Activated naive CD8-positive, alpha-beta T cell treated with anti-CD3 and anti-CD28 coated beads, Interleukin-2, amount 50 U/mL, for 24 hours (primary cell): Measurements from ENCODE around the gene CASK.

ENCODE experiments used
- ATAC-seq: fragments of 150-1000 bp; cut with Tn5 transposase; one replicate; pipeline ENCODE4 v1.10.0; 2021
- DNase-seq: peaks from one replicate; pipeline ENCODE4 v3.0.0; 2021
- H3K27ac Mint-ChIP-seq: one replicate; pipeline ENCODE4 v1.8.0; 2021; ENCODE audit warnings: mild to moderate bottlenecking, mixed read lengths
- H3K27me3 Mint-ChIP-seq: one replicate; pipeline ENCODE4 v1.8.0; 2021; ENCODE audit warnings: mixed read lengths
- H3K36me3 Mint-ChIP-seq: one replicate; pipeline ENCODE4 v1.8.0; 2021; ENCODE audit warnings: low read depth, mixed read lengths
- H3K4me1 Mint-ChIP-seq: one replicate; pipeline ENCODE4 v1.8.0; 2021; ENCODE audit warnings: mixed read lengths
- H3K4me3 Mint-ChIP-seq: one replicate; pipeline ENCODE4 v1.8.0; 2021; ENCODE audit warnings: mild to moderate bottlenecking, moderate library complexity, mixed read lengths
- H3K9me3 Mint-ChIP-seq: one replicate; pipeline ENCODE4 v1.8.0; 2021; ENCODE audit warnings: mixed read lengths

The CASK gene

DNA sequence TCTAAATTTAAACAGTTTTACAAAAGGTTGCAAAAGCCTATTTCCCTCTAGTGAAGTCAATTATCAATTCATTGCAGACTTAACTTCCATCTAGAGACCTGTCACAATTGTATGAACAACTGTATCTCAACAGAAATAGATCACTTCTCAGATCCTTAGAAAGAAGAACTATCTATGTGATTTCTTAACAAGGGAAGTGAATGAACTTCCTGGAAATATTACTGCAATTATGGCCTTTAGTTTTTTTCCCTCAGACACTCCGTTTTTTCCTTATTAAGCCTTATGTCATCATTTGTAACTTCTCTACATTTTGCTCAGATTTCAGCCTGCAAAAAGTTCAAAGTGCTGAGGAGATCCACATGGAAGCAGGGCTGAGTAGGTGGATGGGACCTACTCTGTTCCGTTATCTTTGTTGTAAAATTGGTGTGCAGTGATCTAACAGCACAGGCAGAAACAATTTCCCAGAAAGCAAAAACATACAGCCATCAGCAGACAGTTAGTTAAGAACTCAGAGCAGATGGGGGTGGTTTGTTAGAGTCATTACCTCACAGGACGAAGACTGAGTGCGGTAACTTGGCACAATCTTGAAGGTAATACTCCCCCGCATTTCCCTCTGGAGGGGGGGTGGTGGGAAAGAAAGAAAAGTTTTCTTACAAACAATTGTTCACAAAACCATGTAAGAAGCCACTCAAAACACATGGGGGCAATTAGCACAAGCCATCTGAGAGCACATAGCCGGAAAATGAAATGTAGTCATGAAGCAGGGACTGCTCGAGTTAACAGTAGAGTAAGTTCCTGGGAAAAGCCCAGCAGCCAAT, 363.9 kb downstream of the CASK start:
- Mint-ChIP-seq H3K4me3 (peak overlapping the region; percentile 42), H3K27me3 (no peaks in the 10 kb centered on the region), H3K4me1 (peaks cover 51% of the 10 kb centered on the region), H3K9me3 (no peaks in the 10 kb centered on the region), H3K27ac (peak overlapping the region; percentile 64), H3K36me3 (no peaks in the 10 kb centered on the region)
- DNase-seq, result no peak
- ATAC-seq, result peak; percentile 62

DNA sequence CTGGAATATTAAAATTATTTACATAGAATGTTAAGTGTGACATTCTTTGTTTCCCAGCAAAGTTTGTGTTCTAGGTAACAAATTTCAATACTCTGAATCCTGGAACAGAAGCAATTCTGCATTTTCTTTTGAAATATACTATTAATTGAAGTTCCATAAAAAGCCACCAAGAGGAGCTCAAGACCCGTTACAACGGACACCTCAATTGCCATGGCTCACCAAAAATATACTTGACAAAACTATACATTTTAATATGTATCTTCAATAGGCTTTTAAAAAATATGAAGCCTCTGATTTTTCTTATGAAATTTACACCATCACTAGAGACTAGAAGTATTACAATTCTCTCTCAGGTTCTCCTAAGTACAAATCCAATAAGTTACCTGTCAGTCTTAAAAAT, 364.8 kb downstream of the CASK start:
- no peaks in the 10 kb centered on the region for H3K9me3 Mint-ChIP-seq
- H3K36me3 Mint-ChIP-seq, result no peaks in the 10 kb centered on the region
- DNase-seq, result no peak
- no peak for ATAC-seq
- H3K4me3 Mint-ChIP-seq, result no peak overlapping the region
- H3K4me1 Mint-ChIP-seq, result peaks cover 48% of the 10 kb centered on the region
- no peaks in the 10 kb centered on the region for H3K27me3 Mint-ChIP-seq
- H3K27ac Mint-ChIP-seq, result no peak overlapping the region

DNA sequence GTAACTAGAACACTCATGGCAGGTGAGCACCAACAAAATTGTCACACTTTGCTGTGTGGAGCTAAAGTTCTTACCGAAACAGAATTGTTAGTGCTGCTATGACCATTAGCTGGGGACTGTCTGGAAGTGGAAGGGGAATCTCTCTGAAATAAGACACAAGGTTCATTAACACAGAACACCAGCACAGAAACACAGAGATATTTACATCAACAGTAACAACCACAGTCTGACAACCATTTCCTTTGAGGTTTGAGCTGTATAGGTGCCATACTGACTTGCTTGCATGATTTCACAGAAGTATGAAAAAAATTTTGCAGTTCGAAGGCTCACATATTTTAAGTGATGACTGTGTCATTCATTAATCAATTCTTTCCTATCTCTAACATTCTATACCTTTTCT, 366.4 kb downstream of the CASK start:
- no peak for DNase-seq
- no peaks in the 10 kb centered on the region for H3K9me3 Mint-ChIP-seq
- no peak overlapping the region for H3K4me3 Mint-ChIP-seq
- H3K4me1 Mint-ChIP-seq, result peaks cover 44% of the 10 kb centered on the region
- H3K27me3 Mint-ChIP-seq, result no peaks in the 10 kb centered on the region
- ATAC-seq, result peak; percentile 34
- peak overlapping the region; percentile 62 for H3K27ac Mint-ChIP-seq
- H3K36me3 Mint-ChIP-seq, result peaks cover 1% of the 10 kb centered on the region

DNA sequence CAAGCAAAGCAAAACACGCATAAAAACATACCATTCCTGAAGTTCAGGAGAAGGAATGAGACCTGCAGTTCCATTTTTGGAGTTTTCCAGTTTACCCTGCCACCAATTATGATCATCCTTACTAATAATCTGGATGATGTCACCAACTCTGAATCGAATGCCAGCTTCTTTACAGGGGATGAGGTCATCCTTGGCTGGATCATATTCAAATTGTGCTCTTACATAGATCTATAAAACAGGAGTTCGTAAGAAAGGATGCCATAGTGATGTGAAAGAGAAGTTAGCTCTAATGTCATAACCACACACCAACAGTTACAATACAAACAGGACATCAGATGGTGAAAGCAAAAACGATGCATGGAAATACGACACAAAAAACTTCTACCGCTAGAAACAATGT, 369.7 kb downstream of the CASK start:
- no peaks in the 10 kb centered on the region for H3K27me3 Mint-ChIP-seq
- peaks cover 18% of the 10 kb centered on the region for H3K4me1 Mint-ChIP-seq
- DNase-seq, result no peak
- H3K36me3 Mint-ChIP-seq, result peaks cover 1% of the 10 kb centered on the region
- H3K27ac Mint-ChIP-seq, result no peak overlapping the region
- no peak for ATAC-seq
- H3K9me3 Mint-ChIP-seq, result no peaks in the 10 kb centered on the region
- H3K4me3 Mint-ChIP-seq, result no peak overlapping the region

DNA sequence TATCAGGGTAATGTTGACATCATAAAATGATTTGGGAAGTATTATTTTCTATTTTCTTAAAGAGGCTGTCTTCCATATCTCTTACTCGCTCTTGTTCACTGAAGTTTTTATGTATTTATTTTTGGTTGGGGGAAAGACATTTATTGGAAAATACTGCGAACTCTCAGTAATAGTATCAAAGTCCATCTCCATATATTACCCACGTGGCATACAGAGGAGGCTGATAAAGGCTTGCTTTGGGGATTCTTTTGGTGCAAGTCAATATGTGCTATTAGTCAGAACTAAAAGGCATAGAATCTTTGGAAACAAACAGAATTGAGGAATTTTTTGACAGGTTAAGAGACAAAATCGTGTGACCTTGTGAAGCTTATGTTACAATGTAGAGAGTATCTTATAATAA, 374.9 kb downstream of the CASK start:
- Mint-ChIP-seq H3K4me1 (no peaks in the 10 kb centered on the region), H3K9me3 (no peaks in the 10 kb centered on the region), H3K27me3 (no peaks in the 10 kb centered on the region), H3K4me3 (no peak overlapping the region), H3K36me3 (peaks cover 1% of the 10 kb centered on the region), H3K27ac (no peak overlapping the region)
- ATAC-seq (no peak), DNase-seq (no peak)

DNA sequence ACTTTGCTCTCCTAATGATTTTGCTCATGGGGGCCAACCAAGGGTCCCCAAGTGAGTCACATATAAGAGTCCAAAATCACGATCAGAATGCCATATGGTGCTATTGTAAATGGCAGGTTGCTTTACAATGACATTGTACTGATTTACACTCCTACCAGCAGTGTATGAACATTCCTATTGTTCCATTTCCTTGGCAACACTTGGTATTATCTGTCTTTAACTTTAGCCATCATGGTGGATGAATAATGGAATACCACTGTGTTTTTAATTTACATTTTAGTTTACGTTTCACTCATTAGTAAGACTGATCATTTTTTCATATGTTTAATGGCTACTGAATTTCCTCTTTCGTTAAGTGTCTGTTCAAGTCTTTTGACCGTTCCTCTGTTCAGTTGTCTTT, 379.7 kb downstream of the CASK start:
- no peaks in the 10 kb centered on the region for H3K4me1 Mint-ChIP-seq
- ATAC-seq, result no peak
- no peaks in the 10 kb centered on the region for H3K36me3 Mint-ChIP-seq
- H3K27me3 Mint-ChIP-seq, result no peaks in the 10 kb centered on the region
- no peaks in the 10 kb centered on the region for H3K9me3 Mint-ChIP-seq
- no peak for DNase-seq
- no peak overlapping the region for H3K4me3 Mint-ChIP-seq
- H3K27ac Mint-ChIP-seq, result no peak overlapping the region

DNA sequence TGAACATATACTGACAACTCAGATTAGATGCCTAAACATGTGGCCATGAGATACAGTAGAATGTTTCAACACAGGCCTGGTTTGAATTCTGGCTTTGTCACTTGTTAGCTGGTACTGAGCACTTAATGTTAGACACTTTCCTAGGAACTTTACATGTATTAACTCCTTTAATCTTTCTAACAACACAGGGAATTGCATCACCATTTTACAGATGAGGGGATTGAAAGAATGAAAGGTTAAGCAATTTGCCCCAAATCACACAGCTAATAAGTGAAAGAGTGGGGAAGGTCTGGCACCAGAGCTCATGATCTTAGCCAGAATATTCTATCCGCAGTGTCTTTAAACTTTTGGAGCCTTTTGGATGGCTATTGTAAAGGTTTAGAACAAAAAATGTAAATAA, 380.3 kb downstream of the CASK start:
- Mint-ChIP-seq H3K27ac (no peak overlapping the region), H3K4me1 (no peaks in the 10 kb centered on the region), H3K4me3 (no peak overlapping the region)

DNA sequence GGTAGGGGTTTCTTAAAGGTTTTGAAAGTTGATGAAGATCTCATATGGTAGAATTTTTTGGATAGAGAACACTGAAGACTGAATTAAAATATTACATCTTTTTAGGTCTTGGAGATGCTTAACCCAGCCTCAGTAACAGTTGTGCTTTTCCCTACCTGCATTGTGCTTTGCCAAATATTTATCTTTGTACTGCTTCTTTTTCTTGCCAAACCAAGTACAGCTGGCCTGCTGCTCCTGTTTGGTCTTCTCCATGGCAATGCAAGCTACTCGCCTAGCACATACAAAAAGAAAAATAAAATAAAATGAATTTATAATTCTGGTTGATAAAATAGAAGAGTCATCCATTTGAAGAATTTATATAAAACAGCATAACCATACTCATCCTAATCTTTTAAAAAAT, 380.8 kb downstream of the CASK start:
- Mint-ChIP-seq H3K36me3 (no peaks in the 10 kb centered on the region), H3K27me3 (no peaks in the 10 kb centered on the region), H3K9me3 (no peaks in the 10 kb centered on the region), H3K27ac (no peak overlapping the region), H3K4me3 (no peak overlapping the region), H3K4me1 (no peaks in the 10 kb centered on the region)
- no peak for DNase-seq
- no peak for ATAC-seq

More for the DNA sequence above, 380.3 kb downstream of the CASK start:
- H3K27me3 Mint-ChIP-seq, result no peaks in the 10 kb centered on the region
- no peaks in the 10 kb centered on the region for H3K36me3 Mint-ChIP-seq
- no peak for ATAC-seq
- no peak for DNase-seq
- H3K9me3 Mint-ChIP-seq, result no peaks in the 10 kb centered on the region

DNA sequence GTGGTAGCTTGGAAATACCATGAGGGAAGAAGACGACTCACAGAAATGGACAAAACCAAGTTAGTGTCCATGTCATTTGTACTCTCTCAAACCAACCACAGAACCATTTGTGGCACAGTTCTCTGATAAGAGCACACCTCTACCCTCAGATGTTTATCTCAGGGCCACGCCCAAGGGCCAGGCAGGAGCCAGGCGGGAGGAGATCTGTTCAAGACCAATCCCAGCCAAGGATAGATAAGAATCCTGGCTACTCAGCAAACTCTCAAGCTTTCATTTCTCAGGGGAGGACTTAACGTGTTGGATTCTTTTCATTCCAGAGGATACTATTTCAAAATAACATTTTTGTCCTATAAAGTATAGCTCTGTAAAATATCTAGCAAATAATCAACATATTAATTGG, 381.2 kb downstream of the CASK start:
- no peaks in the 10 kb centered on the region for H3K4me1 Mint-ChIP-seq
- H3K4me3 Mint-ChIP-seq, result no peak overlapping the region
- no peaks in the 10 kb centered on the region for H3K9me3 Mint-ChIP-seq
- H3K36me3 Mint-ChIP-seq, result no peaks in the 10 kb centered on the region
- ATAC-seq, result no peak
- no peak for DNase-seq
- no peak overlapping the region for H3K27ac Mint-ChIP-seq
- no peaks in the 10 kb centered on the region for H3K27me3 Mint-ChIP-seq

DNA sequence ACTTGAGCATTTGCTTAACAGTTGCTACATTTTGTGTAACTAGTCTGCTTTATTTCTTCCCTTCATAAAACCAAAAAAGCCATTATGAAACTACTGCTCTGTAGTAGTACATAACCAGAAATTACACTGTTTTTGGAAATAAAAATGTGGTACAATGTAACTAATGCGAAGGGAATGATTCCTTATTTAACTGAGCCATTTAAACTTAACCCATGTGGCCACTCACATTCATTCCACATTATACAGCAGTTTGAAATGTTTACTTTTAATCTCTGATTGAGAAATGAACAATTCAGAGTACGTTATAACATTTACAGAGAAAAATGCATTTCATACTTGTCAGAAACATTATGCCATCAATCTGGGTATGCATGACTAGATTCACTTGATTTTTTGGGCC, 382.0 kb downstream of the CASK start:
- Mint-ChIP-seq H3K4me3 (no peak overlapping the region), H3K27ac (no peak overlapping the region), H3K36me3 (no peaks in the 10 kb centered on the region), H3K9me3 (no peaks in the 10 kb centered on the region), H3K4me1 (no peaks in the 10 kb centered on the region), H3K27me3 (no peaks in the 10 kb centered on the region)
- ATAC-seq (no peak), DNase-seq (no peak)

DNA sequence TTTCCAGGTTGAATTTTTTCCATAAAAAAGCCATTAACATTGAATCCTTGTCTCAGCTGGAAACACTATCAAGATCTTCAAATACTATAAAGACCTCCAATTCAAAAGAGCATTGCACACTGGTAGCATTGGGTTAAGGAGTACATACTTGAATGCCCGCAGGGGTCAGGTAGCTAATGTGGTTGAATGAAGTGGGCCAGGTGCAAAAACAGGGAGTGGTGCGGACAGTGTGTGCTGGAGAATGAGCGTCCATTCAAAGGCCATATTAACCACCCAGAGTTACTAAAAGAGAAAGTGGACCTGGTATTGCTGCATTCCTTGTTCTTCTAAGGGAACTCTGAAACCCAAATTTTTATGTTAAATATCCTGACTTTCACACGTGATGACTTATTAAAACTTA, 384.6 kb downstream of the CASK start:
- peaks cover 1% of the 10 kb centered on the region for H3K36me3 Mint-ChIP-seq
- no peaks in the 10 kb centered on the region for H3K9me3 Mint-ChIP-seq
- H3K27me3 Mint-ChIP-seq, result no peaks in the 10 kb centered on the region
- H3K4me3 Mint-ChIP-seq, result no peak overlapping the region
- ATAC-seq (no peak), DNase-seq (no peak)
- no peaks in the 10 kb centered on the region for H3K4me1 Mint-ChIP-seq
- no peak overlapping the region for H3K27ac Mint-ChIP-seq

DNA sequence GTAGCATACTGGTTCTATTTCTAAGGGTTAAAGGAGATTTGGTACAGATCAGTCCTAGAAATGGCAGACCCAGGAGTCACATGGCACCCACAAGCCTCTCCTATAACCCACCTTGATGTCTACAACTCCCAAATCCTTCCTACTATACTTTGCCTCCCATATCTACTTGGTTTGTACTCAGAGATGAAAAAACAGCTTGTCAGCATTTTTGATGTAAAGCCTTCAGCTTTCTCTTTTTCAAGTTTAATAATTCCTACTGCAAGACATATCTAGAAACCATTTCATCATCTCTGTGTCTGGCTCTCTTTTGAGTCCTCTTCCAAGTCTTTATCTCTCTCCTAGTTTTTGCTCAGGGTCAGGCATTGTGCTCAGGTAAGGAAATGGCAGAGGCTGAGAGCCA, 393.3 kb downstream of the CASK start:
- H3K27ac Mint-ChIP-seq, result no peak overlapping the region
- H3K27me3 Mint-ChIP-seq, result no peaks in the 10 kb centered on the region
- H3K4me1 Mint-ChIP-seq, result peaks cover 17% of the 10 kb centered on the region
- ATAC-seq (no peak), DNase-seq (no peak)
- H3K4me3 Mint-ChIP-seq, result no peak overlapping the region
- H3K36me3 Mint-ChIP-seq, result peaks cover 7% of the 10 kb centered on the region
- no peaks in the 10 kb centered on the region for H3K9me3 Mint-ChIP-seq

DNA sequence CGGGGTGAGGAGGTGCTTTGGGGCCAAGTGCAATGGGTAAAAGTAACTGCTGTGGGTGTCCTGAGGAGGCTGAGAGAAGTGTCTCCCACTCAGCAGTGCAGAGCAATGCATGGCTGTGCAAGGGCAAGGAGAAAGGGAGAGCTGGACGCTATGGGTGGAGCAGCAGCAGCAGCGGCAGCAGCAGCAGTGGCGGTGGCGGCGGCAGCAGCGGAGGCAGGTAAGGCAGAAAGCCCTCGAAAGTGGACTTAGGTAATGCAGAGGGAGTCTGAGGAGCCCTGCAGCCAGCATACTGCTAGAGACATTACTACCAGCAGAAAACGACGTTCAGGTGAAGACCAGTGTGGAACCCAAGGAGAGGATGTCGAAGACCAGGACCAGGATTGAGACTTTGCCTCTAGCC, 394.1 kb downstream of the CASK start:
- ATAC-seq (no peak), DNase-seq (no peak)
- Mint-ChIP-seq H3K4me1 (peaks cover 17% of the 10 kb centered on the region), H3K9me3 (no peaks in the 10 kb centered on the region), H3K36me3 (peaks cover 6% of the 10 kb centered on the region), H3K4me3 (no peak overlapping the region), H3K27me3 (no peaks in the 10 kb centered on the region), H3K27ac (peak overlapping the region; percentile 22)

DNA sequence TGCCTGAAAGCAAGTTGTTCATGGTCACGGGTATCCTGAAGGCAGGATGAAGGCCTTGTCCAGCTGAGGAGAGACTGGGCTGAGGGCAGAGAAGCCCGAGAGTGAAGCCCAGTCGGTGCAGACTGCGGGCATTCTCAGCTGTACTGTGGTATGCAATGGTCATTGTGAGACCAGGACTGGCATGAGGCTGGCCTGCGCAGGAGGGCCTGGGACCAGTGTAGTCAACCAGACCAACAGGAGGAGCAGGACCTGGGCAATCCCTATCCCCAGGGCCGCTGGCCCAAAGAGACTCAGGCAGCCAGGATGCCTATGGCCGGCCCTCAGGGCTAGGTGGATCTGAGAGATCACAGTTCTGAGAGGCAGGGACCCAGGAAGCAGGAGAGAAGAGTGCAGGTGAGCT, 394.6 kb downstream of the CASK start:
- Mint-ChIP-seq H3K27ac (peak overlapping the region; percentile 22), H3K4me1 (peaks cover 17% of the 10 kb centered on the region), H3K36me3 (peaks cover 6% of the 10 kb centered on the region), H3K4me3 (no peak overlapping the region), H3K9me3 (no peaks in the 10 kb centered on the region), H3K27me3 (no peaks in the 10 kb centered on the region)
- DNase-seq, result no peak
- ATAC-seq, result no peak

DNA sequence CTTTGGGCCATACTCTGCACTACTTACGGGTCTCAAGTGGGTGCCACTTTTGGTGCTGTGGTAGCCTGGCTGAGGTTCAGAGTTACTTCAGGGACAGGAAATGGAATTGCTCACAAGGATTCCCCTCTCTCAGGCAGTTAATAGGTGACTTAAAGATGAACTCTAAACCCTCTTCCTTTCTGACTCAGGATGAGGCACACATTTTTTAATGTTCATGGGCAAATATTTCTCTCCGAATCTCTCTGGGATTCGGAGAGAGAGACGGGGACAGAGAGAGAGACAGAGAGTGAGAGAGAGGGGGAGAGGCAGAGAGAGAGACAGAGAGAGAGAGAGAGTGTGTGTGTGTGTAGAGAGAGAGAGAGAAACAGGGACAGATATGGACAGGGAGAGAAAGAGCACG, 396.4 kb downstream of the CASK start:
- H3K4me3 Mint-ChIP-seq, result no peak overlapping the region
- peaks cover 17% of the 10 kb centered on the region for H3K4me1 Mint-ChIP-seq
- no peaks in the 10 kb centered on the region for H3K27me3 Mint-ChIP-seq
- ATAC-seq (peak; percentile 72), DNase-seq (no peak)
- H3K9me3 Mint-ChIP-seq, result no peaks in the 10 kb centered on the region
- H3K36me3 Mint-ChIP-seq, result peaks cover 8% of the 10 kb centered on the region
- peak overlapping the region; percentile 72 for H3K27ac Mint-ChIP-seq

DNA sequence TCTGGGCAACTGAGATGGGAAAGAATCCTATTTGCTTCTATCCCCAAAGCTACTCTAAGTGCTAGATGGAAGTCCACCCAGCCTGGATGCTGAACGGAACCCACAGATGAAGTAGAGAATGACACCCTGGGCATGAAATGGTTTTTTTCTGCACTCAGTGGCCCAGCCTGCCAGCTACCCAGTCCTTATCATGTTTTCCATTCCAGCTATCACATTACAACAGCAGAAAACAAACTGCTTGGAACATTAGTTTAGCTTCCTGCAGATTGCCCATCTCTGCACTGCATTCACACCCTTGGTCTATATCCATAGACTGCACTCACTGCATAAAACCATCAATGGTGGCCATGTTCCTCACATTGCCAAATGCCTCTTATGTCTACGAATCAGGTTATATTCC, 397.1 kb downstream of the CASK start:
- Mint-ChIP-seq H3K27me3 (no peaks in the 10 kb centered on the region), H3K27ac (no peak overlapping the region), H3K4me1 (peaks cover 17% of the 10 kb centered on the region), H3K9me3 (no peaks in the 10 kb centered on the region), H3K36me3 (peaks cover 8% of the 10 kb centered on the region), H3K4me3 (no peak overlapping the region)
- DNase-seq (no peak), ATAC-seq (peak; percentile 24)
